Measurements from ENCODE around the gene SAMSN1.
"Not testable (repeated sequence)": the region's sequence is repeated elsewhere in the genome, so short reads cannot be mapped to it uniquely, and the experiment has no call there.

The SAMSN1 gene

GRCh38 chr21:14527696-14528652 is 18.1 kb downstream of the SAMSN1 start:
- DNase-seq, result no peak

- no peak for DNase-seq
These were observed 19.0 kb downstream of the SAMSN1 start for GRCh38 chr21:14526836-14527695.

- no peak for DNase-seq
These were observed 19.9 kb downstream of the SAMSN1 start for GRCh38 chr21:14526199-14526598.

- no peak for DNase-seq
These were observed 22.9 kb downstream of the SAMSN1 start for GRCh38 chr21:14523234-14523633.

GRCh38 chr21:14522736-14523135 is 23.4 kb downstream of the SAMSN1 start:
- DNase-seq, result no peak

- DNase-seq, result no peak
These were observed 25.6 kb downstream of the SAMSN1 start for GRCh38 chr21:14520535-14520934.

GRCh38 chr21:14519000-14519399 is 27.1 kb downstream of the SAMSN1 start:
- DNase-seq, result no peak

GRCh38 chr21:14513804-14514203 is 32.3 kb downstream of the SAMSN1 start:
- no peak for DNase-seq

- not testable (repeated sequence) for DNase-seq
These were observed 39.2 kb downstream of the SAMSN1 start for GRCh38 chr21:14506859-14507457.

- DNase-seq, result no peak
These were observed 45.2 kb downstream of the SAMSN1 start for GRCh38 chr21:14500873-14501272.

- no peak for DNase-seq
These were observed 46.8 kb downstream of the SAMSN1 start for GRCh38 chr21:14499316-14499715.

GRCh38 chr21:14497825-14498224 is 48.3 kb downstream of the SAMSN1 start:
- no peak for DNase-seq

GRCh38 chr21:14495075-14495474 is 51.0 kb downstream of the SAMSN1 start:
- DNase-seq, result no peak

GRCh38 chr21:14494181-14494580 is 51.9 kb downstream of the SAMSN1 start:
- DNase-seq, result not testable (repeated sequence)

GRCh38 chr21:14493731-14494130 is 52.4 kb downstream of the SAMSN1 start:
- DNase-seq, result no peak

- DNase-seq, result no peak
These were observed 53.2 kb downstream of the SAMSN1 start for GRCh38 chr21:14492931-14493330.

- no peak for DNase-seq
These were observed 54.8 kb downstream of the SAMSN1 start for GRCh38 chr21:14491269-14491681.

GRCh38 chr21:14488672-14489204 is 57.4 kb downstream of the SAMSN1 start:
- DNase-seq, result no peak

GRCh38 chr21:14487490-14488432 is 58.4 kb downstream of the SAMSN1 start:
- no peak for DNase-seq

GRCh38 chr21:14486869-14487268 is 59.2 kb downstream of the SAMSN1 start:
- no peak for DNase-seq

- no peak for DNase-seq
These were observed 61.7 kb downstream of the SAMSN1 start for GRCh38 chr21:14484188-14485009.
